Neuronal stem cell (in vitro differentiated cells): Measurements from ENCODE around the gene CREB3L2.
"Not testable (repeated sequence)": the region's sequence is repeated elsewhere in the genome, so short reads cannot be mapped to it uniquely, and the experiment has no call there.

ENCODE experiments used
- DNase-seq: peaks from one replicate; pipeline ENCODE4 v3.0.0-alpha.2; 2013; ENCODE audit warnings: low spot score
- H2AFZ ChIP-seq: one replicate; pipeline ENCODE4 v1.6.1; 2013; ENCODE audit warnings: mild to moderate bottlenecking, low read length, inconsistent platforms
- H2AK5ac ChIP-seq: 2 replicates; pipeline ENCODE4 v1.6.1; 2013; ENCODE audit warnings: low read depth, mild to moderate bottlenecking, inconsistent platforms, low read length, moderate library complexity, mixed read lengths
- H2BK120ac ChIP-seq: 2 replicates; pipeline ENCODE4 v1.6.1; 2013; ENCODE audit warnings: low read depth, mild to moderate bottlenecking, inconsistent platforms, low read length, moderate library complexity, mixed read lengths
- H2BK12ac ChIP-seq: one replicate; pipeline ENCODE4 v1.6.1; 2013; ENCODE audit warnings: low read length, inconsistent platforms
- H2BK15ac ChIP-seq: 2 replicates; pipeline ENCODE4 v1.6.1; 2013; ENCODE audit warnings: mild to moderate bottlenecking, low read length, inconsistent platforms, mixed read lengths
- H2BK5ac ChIP-seq: one replicate; pipeline ENCODE4 v1.6.1; 2013; ENCODE audit warnings: inconsistent platforms, mild to moderate bottlenecking, low read length, moderate library complexity
- H3K14ac ChIP-seq: one replicate; pipeline ENCODE4 v1.6.1; 2013; ENCODE audit warnings: low read length, inconsistent platforms
- H3K18ac ChIP-seq: 2 replicates; pipeline ENCODE4 v1.6.1; 2013; ENCODE audit warnings: low read length, inconsistent platforms
- H3K23ac ChIP-seq: 2 replicates; pipeline ENCODE4 v1.6.1; 2013; ENCODE audit warnings: low read depth, mild to moderate bottlenecking, mixed read lengths, low read length, inconsistent platforms; ENCODE audit not compliant: poor library complexity
- H3K27ac ChIP-seq: replicated peaks from 3 replicates; pipeline ENCODE4 v1.5.1; 2013; ENCODE audit warnings: low read length, inconsistent platforms
- H3K27me3 ChIP-seq, 3 experiments: 2 replicates each; pipeline ENCODE4 v1.6.1; 2013; ENCODE audit warnings: low read length in 3 of 3, mild to moderate bottlenecking in 2 of 3, inconsistent platforms in 1 of 3, low read depth in 1 of 3, mixed read lengths in 1 of 3, moderate library complexity in 1 of 3; ENCODE audit not compliant: control insufficient read depth in 3 of 3, insufficient read depth in 3 of 3
- H3K36me3 ChIP-seq, 2 donors: replicated peaks in 1 of 2; 2 replicates each; pipeline ENCODE4 v1.6.1; 2013; ENCODE audit warnings: low read length in 2 of 2; ENCODE audit not compliant: control insufficient read depth in 2 of 2, insufficient read depth in 2 of 2
- H3K4ac ChIP-seq: 2 replicates; pipeline ENCODE4 v1.6.1; 2013; ENCODE audit warnings: inconsistent platforms, mild to moderate bottlenecking, low read length, moderate library complexity
- H3K4me1 ChIP-seq, 2 donors: 1 replicate in 1 of 2; 2 replicates in 1 of 2; pipeline ENCODE4 v1.6.1; 2013; ENCODE audit warnings: low read length in 2 of 2, low read depth in 1 of 2; ENCODE audit not compliant: control insufficient read depth in 2 of 2, insufficient read depth in 1 of 2
- H3K4me2 ChIP-seq: one replicate; pipeline ENCODE4 v1.6.1; 2013; ENCODE audit warnings: mild to moderate bottlenecking, low read length, inconsistent platforms; ENCODE audit not compliant: insufficient read depth, poor library complexity, severe bottlenecking
- H3K4me3 ChIP-seq, 2 donors: 2 replicates each; pipeline ENCODE4 v1.5.1; 2013; ENCODE audit warnings: low read length in 2 of 2, mild to moderate bottlenecking in 2 of 2, inconsistent platforms in 1 of 2, moderate library complexity in 1 of 2
- H3K79me1 ChIP-seq: one replicate; pipeline ENCODE4 v1.6.1; 2013; ENCODE audit warnings: low read depth, mild to moderate bottlenecking, inconsistent platforms, low read length, moderate library complexity
- H3K9ac ChIP-seq: one replicate; pipeline ENCODE4 v1.6.1; 2013; ENCODE audit warnings: mild to moderate bottlenecking, low read depth, low read length, inconsistent platforms; ENCODE audit not compliant: poor library complexity
- H3K9me3 ChIP-seq, 2 donors: replicated peaks in 1 of 2; 2 replicates each; pipeline versions ENCODE3 to v1.6.1; 2013; ENCODE audit warnings: low read length in 2 of 2, mild to moderate bottlenecking in 2 of 2, inconsistent platforms in 1 of 2, low read depth in 1 of 2, mixed read lengths in 1 of 2, moderate library complexity in 1 of 2; ENCODE audit not compliant: control insufficient read depth in 2 of 2, insufficient read depth in 1 of 2
- H4K8ac ChIP-seq: one replicate; pipeline ENCODE4 v1.6.1; 2013; ENCODE audit warnings: low read depth, mild to moderate bottlenecking, inconsistent platforms, low read length, moderate library complexity
- H4K91ac ChIP-seq: one replicate; pipeline ENCODE4 v1.6.1; 2013; ENCODE audit warnings: low read length, low read depth, mild to moderate bottlenecking, inconsistent platforms; ENCODE audit not compliant: poor library complexity
- WGBS, 2 donors: extraction: QIAGEN DNeasy Blood & Tissue Kit; methylation state at CpG; one replicate each; pipeline ENCODE4 v1.1.7; 2013; ENCODE audit warnings: missing lambda C conversion rate in 2 of 2, mixed read lengths in 1 of 2; ENCODE audit not compliant: insufficient read length in 2 of 2, insufficient replicate concordance in 1 of 2; ENCODE audit errors: extremely low coverage in 2 of 2; 5-methylcytosine and 5-hydroxymethylcytosine counted together

Gene CREB3L2

DNA sequence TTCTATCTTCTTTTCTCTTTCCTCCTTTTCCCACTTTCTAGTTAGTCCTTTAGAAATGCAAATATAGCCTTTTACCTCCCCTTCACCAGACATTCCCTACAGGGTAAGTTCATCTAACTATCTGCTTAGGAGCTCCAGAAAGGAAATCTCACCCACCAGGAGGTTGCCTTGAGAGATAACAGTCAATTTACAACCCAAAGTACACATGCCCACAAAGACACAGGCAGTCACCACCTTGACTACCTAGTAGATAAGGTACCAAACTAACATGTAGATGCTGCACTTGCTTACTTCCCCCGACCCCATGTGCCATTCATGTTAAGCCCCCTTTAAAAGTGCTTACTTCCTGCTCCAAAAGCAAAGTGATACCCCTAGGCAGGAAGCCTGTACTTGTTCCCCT, 12.8 kb upstream of the CREB3L2 start:
- H3K23ac ChIP-seq = no peak overlapping the region
- no peak overlapping the region for H3K9ac ChIP-seq
- no peak overlapping the region for H2BK120ac ChIP-seq
- no peak overlapping the region for H4K8ac ChIP-seq
- no peaks in the 10 kb centered on the region for H3K36me3 ChIP-seq
- peaks cover 0 to 1% of the 10 kb centered on the region in 2 donors for H3K4me1 ChIP-seq
- H3K27ac ChIP-seq = no peak overlapping the region
- no peak overlapping the region for H3K4me2 ChIP-seq
- no peak overlapping the region for H2AFZ ChIP-seq
- no peak overlapping the region for H3K18ac ChIP-seq
- no peaks in the 10 kb centered on the region for H3K9me3 ChIP-seq
- no peak for DNase-seq
- no peak overlapping the region for H3K4me3 ChIP-seq
- no peak overlapping the region for H3K14ac ChIP-seq
- no peak overlapping the region for H2BK5ac ChIP-seq
- no peak overlapping the region for H3K4ac ChIP-seq
- H2BK15ac ChIP-seq = no peak overlapping the region
- no peak overlapping the region for H2AK5ac ChIP-seq
- WGBS, 2 donors = no CpG with 5 or more reads among the region's 1 CpG
- no peak overlapping the region for H2BK12ac ChIP-seq
- H3K79me1 ChIP-seq = no peaks in the 10 kb centered on the region
- no peak overlapping the region for H4K91ac ChIP-seq
- no peaks in the 10 kb centered on the region for H3K27me3 ChIP-seq

DNA sequence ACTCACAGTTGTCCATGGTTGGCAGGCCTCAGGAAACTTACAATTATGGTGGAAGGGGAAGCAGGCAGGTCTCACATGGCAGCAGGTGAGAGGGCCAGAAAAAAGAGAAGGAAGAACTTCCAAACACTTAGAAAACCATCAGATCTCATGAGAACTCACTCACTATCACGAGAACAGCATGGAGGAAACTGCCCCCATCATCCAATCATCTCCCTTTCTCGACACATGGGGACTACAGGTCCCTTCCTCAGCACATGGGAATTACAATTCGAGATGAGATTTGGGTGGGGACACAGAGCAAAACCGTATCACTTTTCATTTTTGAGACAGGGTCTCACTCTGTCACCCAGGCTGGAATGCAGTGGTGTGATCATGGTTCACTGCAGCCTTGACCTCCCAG, 12.3 kb upstream of the CREB3L2 start:
- H2BK12ac ChIP-seq, H3K18ac ChIP-seq, H3K4ac ChIP-seq, H2BK5ac ChIP-seq, H4K8ac ChIP-seq, H2BK120ac ChIP-seq, H3K9me3 ChIP-seq, H3K79me1 ChIP-seq, DNase-seq, H3K36me3 ChIP-seq, H3K9ac ChIP-seq, H3K4me1 ChIP-seq, H3K14ac ChIP-seq, H3K4me3 ChIP-seq, H2AK5ac ChIP-seq, H4K91ac ChIP-seq, H2BK15ac ChIP-seq, H3K27ac ChIP-seq, H3K4me2 ChIP-seq, H3K23ac ChIP-seq, H3K27me3 ChIP-seq: not testable (repeated sequence)
- WGBS, 2 donors = no CpG with 5 or more reads among the region's 4 CpGs
- peak overlapping the region; percentile 26 for H2AFZ ChIP-seq

DNA sequence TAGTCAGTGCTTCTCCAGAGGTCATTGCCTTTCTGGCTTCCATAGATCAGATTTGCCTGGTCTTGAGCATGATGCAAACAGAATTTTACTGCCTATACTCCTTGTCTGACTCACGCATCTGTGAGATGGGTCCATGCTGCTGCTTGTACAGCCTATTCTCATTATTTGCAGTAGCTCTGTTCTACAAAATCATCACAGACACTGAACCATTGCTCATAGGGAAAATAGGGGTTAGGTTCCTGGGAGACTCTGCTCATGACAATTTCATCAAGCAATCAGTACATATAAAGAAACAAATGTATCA, 7.4 kb upstream of the CREB3L2 start:
- Histone ChIP-seq H3K36me3 (no peaks in the 10 kb centered on the region), H3K27ac (no peak overlapping the region), H3K79me1 (no peaks in the 10 kb centered on the region), H4K8ac (no peak overlapping the region), H3K18ac (no peak overlapping the region), H4K91ac (no peak overlapping the region), H3K4me1 (peaks cover 1 to 3% of the 10 kb centered on the region in 2 donors), H2BK15ac (no peak overlapping the region), H3K23ac (no peak overlapping the region), H2AK5ac (no peak overlapping the region), H2BK5ac (no peak overlapping the region), H3K9ac (no peak overlapping the region), H2BK12ac (no peak overlapping the region), H2AFZ (peak overlapping the region; percentile 8), H3K27me3 (no peaks in the 10 kb centered on the region), H3K14ac (no peak overlapping the region), H3K4me2 (no peak overlapping the region), H3K4me3 (no peak overlapping the region), H3K4ac (no peak overlapping the region), H3K9me3 (no peaks in the 10 kb centered on the region), H2BK120ac (no peak overlapping the region)
- no peak for DNase-seq
- WGBS, 2 donors = no CpG with 5 or more reads among the region's 1 CpG

DNA sequence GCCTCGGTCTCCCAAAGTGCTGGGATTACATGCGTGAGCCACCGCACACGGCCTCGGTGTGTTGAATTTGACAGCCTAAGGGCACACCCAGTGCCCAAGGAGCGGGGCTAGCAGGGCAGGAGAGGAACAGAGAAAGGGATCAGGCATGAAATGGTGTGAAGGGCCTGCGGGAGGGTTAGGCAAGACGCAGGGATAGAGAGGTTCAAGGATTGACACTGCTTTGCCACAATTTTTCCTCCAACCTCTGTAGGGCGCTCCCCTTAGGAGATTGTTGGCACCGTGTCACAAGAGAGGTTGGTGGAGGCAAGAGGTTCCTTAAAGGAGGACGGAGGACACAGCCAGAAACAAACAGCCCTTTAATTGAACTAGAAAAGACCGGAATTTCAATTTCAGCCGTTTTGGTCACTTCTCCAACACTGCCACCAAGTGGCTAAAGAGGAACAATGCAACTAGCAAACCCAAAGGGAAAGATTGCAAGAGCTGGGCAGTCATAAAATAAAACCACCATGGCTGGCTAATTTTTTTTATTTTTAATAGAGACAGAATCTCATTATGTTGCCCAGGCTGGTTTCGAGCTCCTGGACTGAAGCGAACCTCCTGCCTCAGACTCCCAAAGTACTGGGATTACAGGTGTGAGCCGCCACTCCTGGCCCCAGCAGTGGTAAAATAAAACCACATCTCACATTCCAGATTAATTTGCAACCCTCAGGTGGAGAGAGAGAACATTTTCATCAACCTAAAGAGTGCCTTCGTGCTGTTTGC, 6.9 kb upstream of the CREB3L2 start:
- Histone ChIP-seq H3K23ac (no peak overlapping the region), H3K18ac (peak overlapping the region; percentile 73), H3K14ac (no peak overlapping the region), H3K79me1 (no peaks in the 10 kb centered on the region), H2AFZ (peak overlapping the region; percentile 90), H2AK5ac (peak overlapping the region; percentile 8), H2BK12ac (no peak overlapping the region), H3K36me3 (no peaks in the 10 kb centered on the region), H3K4me2 (no peak overlapping the region), H2BK15ac (no peak overlapping the region), H3K4me1 (peaks cover 1 to 3% of the 10 kb centered on the region in 2 donors), H3K9ac (no peak overlapping the region), H3K27me3 (no peaks in the 10 kb centered on the region), H3K4me3 (peak overlapping the region in 1 of 2 donors; percentile 2), H4K91ac (no peak overlapping the region), H3K9me3 (no peaks in the 10 kb centered on the region), H3K27ac (no peak overlapping the region), H3K4ac (no peak overlapping the region), H2BK5ac (no peak overlapping the region), H4K8ac (no peak overlapping the region), H2BK120ac (no peak overlapping the region)
- WGBS, 2 donors = no CpG with 5 or more reads among the region's 17 CpGs
- DNase-seq = peak; percentile 66
